ENCODE measurements around the gene PIANP.

- TF ChIP-seq GATA2 (IDR thresholded peaks at IDR 0.05; ENCODE audit: low read depth, low read length) (no peak), GATA3 (IDR thresholded peaks at IDR 0.05; ENCODE audit: low read depth, low read length) (no peak)
Observed at GRCh38 chr12:6653987-6654386, 46.6 kb downstream of the PIANP start.
